ENCODE results near the gene PKP3.

The PKP3 gene

GRCh38 chr11:416051-416756, 22.2 kb downstream of the PKP3 start:
- Histone ChIP-seq H3K27ac (peak overlapping the region; percentile 13 to 72), H3K4me3 (peak overlapping the region; percentile 70)
- no peak for DNase-seq (ENCODE audit: low spot score)
- no peak for TF ChIP-seq CTCF (IDR thresholded peaks at IDR 0.05)

GRCh38 chr11:416757-417621, 23.0 kb downstream of the PKP3 start:
- DNase-seq (ENCODE audit: low spot score), result no peak
- peak overlapping the region; percentile 70 for H3K4me3 ChIP-seq
- no peak for TF ChIP-seq CTCF (IDR thresholded peaks at IDR 0.05)
- peak overlapping the region; percentile 13 to 72 for H3K27ac ChIP-seq

- no peak for TF ChIP-seq CTCF (IDR thresholded peaks at IDR 0.05)
- DNase-seq (ENCODE audit: low spot score), result no peak
Measured at GRCh38 chr11:417652-418342, 23.8 kb downstream of the PKP3 start.

GRCh38 chr11:418343-419247, 24.6 kb downstream of the PKP3 start:
- TF ChIP-seq CTCF (IDR thresholded peaks at IDR 0.05), result no peak
- Histone ChIP-seq H3K27ac (no peak overlapping the region), H3K4me3 (no peak overlapping the region)
- DNase-seq (ENCODE audit: low spot score), result no peak

More at GRCh38 chr11:417652-418342, 23.8 kb downstream of the PKP3 start:
- Histone ChIP-seq H3K4me3 (peak overlapping the region; percentile 70), H3K27ac (no peak overlapping the region)

GRCh38 chr11:419248-420005, 25.4 kb downstream of the PKP3 start:
- TF ChIP-seq CTCF (IDR thresholded peaks at IDR 0.05), result no peak
- Histone ChIP-seq H3K27ac (no peak overlapping the region), H3K4me3 (no peak overlapping the region)
- DNase-seq (ENCODE audit: low spot score), result no peak
